ENCODE data around the gene FBXW8.

FBXW8 gene

GRCh38 chr12:117037289-117038022, 126.7 kb downstream of the FBXW8 start:
- DNase-seq (ENCODE audit: low spot score) = no peak

- no peak for DNase-seq (ENCODE audit: low spot score)
Observed at GRCh38 chr12:117038023-117038680, 127.4 kb downstream of the FBXW8 start.

GRCh38 chr12:117038919-117039318, 128.2 kb downstream of the FBXW8 start:
- no peak for DNase-seq (ENCODE audit: low spot score)

GRCh38 chr12:117039891-117040309, 129.2 kb downstream of the FBXW8 start:
- DNase-seq (ENCODE audit: low spot score) = no peak

- DNase-seq (ENCODE audit: low spot score) = no peak
Observed at GRCh38 chr12:117040496-117040895, 129.7 kb downstream of the FBXW8 start.

- no peak for DNase-seq (ENCODE audit: low spot score)
Observed at GRCh38 chr12:117041798-117042170, 131.0 kb downstream of the FBXW8 start.

- no peak for DNase-seq (ENCODE audit: low spot score)
Observed at GRCh38 chr12:117042171-117042842, 131.6 kb downstream of the FBXW8 start.

- no peak for DNase-seq (ENCODE audit: low spot score)
Observed at GRCh38 chr12:117042862-117043261, 132.1 kb downstream of the FBXW8 start.

GRCh38 chr12:117044311-117044710, 133.6 kb downstream of the FBXW8 start:
- DNase-seq (ENCODE audit: low spot score) = no peak

GRCh38 chr12:117044790-117045159, 134.0 kb downstream of the FBXW8 start:
- no peak for DNase-seq (ENCODE audit: low spot score)

- DNase-seq (ENCODE audit: low spot score) = no peak
Observed at GRCh38 chr12:117045160-117046010, 134.6 kb downstream of the FBXW8 start.

- no peak for DNase-seq (ENCODE audit: low spot score)
Observed at GRCh38 chr12:117046011-117046369, 135.2 kb downstream of the FBXW8 start.

- DNase-seq (ENCODE audit: low spot score) = no peak
Observed at GRCh38 chr12:117046425-117046824, 135.7 kb downstream of the FBXW8 start.

- DNase-seq (ENCODE audit: low spot score) = no peak
Observed at GRCh38 chr12:117046861-117047530, 136.2 kb downstream of the FBXW8 start.

- DNase-seq (ENCODE audit: low spot score) = no peak
Observed at GRCh38 chr12:117047810-117048584, 137.2 kb downstream of the FBXW8 start.

GRCh38 chr12:117048585-117048904, 137.8 kb downstream of the FBXW8 start:
- DNase-seq (ENCODE audit: low spot score) = no peak

- no peak for DNase-seq (ENCODE audit: low spot score)
Observed at GRCh38 chr12:117049295-117049694, 138.5 kb downstream of the FBXW8 start.

- no peak for DNase-seq (ENCODE audit: low spot score)
Observed at GRCh38 chr12:117050060-117050459, 139.3 kb downstream of the FBXW8 start.

- no peak for DNase-seq (ENCODE audit: low spot score)
Observed at GRCh38 chr12:117051380-117051779, 140.6 kb downstream of the FBXW8 start.

GRCh38 chr12:117052386-117053049, 141.8 kb downstream of the FBXW8 start:
- DNase-seq (ENCODE audit: low spot score) = no peak

GRCh38 chr12:117053050-117053400, 142.3 kb downstream of the FBXW8 start:
- no peak for DNase-seq (ENCODE audit: low spot score)
